NOMO-1 (cell line): ENCODE results near the gene TMEM183A.

ENCODE experiments used
- DNase-seq, 2 experiments: peaks; one replicate each; lab custom pipeline; 2025; ENCODE audit not compliant: unreplicated experiment in 2 of 2; lab: John Stamatoyannopoulos, UW

The TMEM183A gene, protein sequence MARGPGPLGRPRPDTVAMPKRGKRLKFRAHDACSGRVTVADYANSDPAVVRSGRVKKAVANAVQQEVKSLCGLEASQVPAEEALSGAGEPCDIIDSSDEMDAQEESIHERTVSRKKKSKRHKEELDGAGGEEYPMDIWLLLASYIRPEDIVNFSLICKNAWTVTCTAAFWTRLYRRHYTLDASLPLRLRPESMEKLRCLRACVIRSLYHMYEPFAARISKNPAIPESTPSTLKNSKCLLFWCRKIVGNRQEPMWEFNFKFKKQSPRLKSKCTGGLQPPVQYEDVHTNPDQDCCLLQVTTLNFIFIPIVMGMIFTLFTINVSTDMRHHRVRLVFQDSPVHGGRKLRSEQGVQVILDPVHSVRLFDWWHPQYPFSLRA

GRCh38 chr1:203006948-203007871 lies at the start of gene TMEM183A:
TSS of gene TMEM183A (plus strand) at chr1:203007374. CDS start at chr1:203007466, 92 bp downstream.
- peak; percentile 93 to 95 for DNase-seq

GRCh38 chr1:202957733-202958543 lies 49.2 kb upstream of the TMEM183A start, which contains the start of gene ADIPOR1:
TSS of gene ADIPOR1 (minus strand) at chr1:202958312. CDS start at chr1:202951070, 7,242 bp downstream.
- DNase-seq, result peak; percentile 79 to 89

DNA sequence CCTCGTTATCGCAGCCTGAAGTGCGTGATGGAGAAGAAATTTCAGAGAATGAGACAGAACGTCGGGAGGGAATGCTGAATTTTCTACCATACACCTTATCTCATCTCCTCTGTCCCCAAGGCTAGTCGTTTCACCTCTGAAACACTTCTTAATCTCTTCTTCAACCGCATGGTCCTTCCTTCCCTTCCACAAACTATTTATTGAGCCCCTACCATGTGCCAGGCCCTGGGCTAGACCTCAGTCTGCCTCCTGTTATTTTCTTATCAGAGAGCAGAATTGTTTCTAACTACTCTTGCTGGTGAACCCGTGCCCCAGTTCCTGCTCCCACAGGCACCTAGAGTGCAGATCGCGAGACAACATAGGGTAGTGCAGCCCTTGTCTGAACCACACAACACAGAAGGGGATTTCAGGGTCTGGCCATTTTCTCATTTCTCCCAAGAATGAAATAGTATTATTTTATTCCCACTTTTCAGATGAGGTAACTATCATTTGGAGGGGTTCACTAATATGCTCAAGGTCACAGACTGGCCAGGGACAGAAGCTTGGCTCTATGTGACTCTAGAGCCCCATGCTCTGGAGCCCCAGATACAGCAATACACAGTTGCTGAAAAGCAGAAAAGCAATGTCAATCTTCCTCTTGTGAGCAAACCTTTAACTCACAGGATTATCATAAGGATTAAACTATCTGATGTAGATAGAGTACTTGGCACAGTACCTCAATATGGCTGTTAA lies 48.5 kb upstream of the TMEM183A start:
- DNase-seq, result peak in 1 of 2 experiments; percentile 40

DNA sequence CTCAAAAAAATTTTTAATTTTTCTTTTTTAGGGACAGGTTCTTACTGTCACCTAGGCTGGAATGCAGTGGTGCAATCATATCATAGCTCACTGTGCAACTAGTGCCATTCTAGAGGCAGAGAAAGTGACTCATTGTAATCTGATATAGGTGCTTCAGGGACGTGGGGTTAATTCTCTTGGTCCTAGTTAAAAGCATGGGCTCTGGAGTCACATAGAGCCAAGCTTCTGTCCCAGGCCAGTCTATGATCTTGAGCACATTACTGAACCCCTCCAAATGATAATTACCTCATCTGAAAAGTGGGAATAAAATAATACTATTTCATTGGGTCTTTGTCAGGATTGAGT lies 47.9 kb upstream of the TMEM183A start:
- DNase-seq, result no peak

DNA sequence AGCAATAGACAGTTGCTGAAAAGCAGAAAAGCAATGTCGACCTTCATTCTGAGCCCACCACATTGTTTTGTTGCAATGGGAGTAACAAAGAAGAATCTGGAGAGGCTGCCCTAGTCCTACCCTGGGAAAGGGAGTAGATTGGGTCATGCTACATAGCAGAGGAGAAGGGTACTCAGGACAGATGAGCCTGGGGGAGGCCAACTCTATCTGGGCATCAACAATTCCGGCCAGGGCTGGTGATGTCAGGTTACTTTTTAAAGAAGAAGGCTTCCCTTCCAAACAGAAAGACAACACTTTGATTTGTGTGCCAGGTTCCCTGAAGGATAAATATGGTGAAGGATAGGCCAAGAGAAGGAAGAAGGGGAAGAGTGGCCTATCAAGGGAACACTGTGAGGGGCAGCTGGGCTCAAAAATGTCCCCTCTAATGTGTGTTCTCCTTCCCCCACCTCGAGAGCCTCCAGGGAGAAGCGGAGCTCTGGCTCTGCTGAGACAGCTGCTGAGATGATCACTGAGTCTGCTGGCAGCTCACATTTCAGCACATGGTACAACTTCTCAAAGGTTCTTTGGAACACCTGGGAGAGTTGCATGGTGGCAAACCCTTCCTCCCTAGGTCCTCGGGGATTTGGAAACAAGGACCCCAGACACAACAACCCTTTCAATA lies 45.8 kb upstream of the TMEM183A start:
- no peak for DNase-seq

GRCh38 chr1:202964791-202965410 lies 42.3 kb upstream of the TMEM183A start:
- no peak for DNase-seq

DNA sequence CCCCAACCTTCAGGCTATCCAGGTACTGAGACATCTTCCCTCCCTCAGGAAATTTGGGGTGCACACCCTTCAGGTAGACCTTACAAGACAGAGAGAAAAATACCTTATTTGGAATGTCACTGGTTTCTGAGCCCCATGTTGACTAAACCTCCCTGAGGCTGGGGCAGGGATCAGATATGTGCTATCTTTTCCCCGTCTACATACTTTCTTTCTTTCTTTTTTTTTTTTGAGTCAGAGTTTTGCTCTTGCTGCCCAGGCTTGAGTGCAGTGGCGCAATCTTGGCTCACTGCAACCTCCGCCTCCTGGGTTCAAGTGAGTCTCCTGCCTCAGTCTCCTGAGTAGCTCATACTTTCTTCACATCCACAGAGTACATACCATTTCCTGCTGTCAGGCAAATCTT lies 41.8 kb upstream of the TMEM183A start:
- no peak for DNase-seq

GRCh38 chr1:202966006-202966898 lies 40.9 kb upstream of the TMEM183A start:
- DNase-seq, result no peak

- DNase-seq, result peak; percentile 30 to 41
These were observed 39.4 kb upstream of the TMEM183A start for GRCh38 chr1:202967684-202968281.

- DNase-seq, result no peak
These were observed 38.8 kb upstream of the TMEM183A start for GRCh38 chr1:202968351-202968750.

DNA sequence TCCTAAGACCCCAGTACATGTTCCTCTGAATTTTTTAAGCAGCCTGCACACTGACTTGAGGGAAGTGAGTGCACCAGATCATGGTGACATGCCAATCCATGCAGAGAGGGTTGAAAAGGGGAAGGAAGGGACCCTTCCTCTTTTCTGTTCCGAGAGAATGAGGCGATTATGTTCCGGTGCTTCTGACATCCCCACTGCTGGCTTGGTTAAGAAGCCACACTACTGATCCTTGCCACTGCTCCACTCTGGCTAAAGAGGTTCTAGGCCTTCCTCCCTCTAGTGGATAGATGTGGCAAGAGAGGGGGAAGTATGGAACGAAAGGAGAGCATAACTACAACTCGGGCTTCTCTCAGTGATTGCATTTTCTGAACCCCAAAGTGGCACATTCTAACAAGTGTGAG lies 38.3 kb upstream of the TMEM183A start:
- peak; percentile 91 to 96 for DNase-seq

- no peak for DNase-seq
These were observed 35.1 kb upstream of the TMEM183A start for GRCh38 chr1:202972046-202972445.

- no peak for DNase-seq
These were observed 32.3 kb upstream of the TMEM183A start for GRCh38 chr1:202974856-202975255.

DNA sequence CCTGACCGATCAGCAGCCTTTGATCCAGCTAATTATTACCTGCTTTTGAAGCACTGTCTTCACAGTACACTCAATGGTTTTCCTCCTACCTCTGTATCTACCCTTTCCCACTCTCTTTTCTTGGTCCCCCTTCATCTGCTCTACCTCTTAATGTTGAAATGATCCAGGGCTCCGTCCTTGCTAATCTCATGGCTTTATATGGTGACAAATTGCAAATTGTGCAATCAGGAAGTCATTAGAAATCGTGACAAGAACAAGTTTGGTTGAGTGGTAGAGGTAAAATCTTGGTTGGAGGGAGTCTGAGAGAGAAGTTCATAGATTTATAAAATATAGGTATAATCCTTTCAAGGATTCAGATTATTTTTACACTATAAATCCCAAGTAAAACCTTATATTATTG lies 30.5 kb upstream of the TMEM183A start:
- peak; percentile 62 to 82 for DNase-seq

GRCh38 chr1:202979459-202979858 lies 27.7 kb upstream of the TMEM183A start:
- DNase-seq, result no peak

DNA sequence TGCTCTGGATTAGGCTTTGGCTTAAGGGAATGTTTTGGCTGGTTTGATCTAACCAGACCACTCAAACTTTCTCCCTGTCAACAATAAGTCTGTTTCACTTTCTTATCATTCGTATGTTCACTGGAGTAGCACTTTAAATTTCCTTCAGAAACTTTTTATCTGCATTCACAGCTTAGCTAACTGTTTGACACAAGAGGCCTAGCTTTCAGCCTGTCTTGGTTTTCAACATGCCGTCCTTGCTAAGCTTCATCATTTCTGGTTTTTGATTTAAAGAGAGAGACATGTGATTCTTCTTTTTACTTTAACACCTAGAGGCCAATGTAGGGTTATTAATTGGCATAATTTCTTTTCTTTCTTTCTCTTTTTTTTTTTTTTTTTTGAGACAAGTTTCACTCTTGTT lies 25.2 kb upstream of the TMEM183A start:
- DNase-seq, result no peak

GRCh38 chr1:202982715-202983430 lies 24.3 kb upstream of the TMEM183A start:
- peak; percentile 35 to 59 for DNase-seq
